Endodermal cell (in vitro differentiated cells): ENCODE measurements around the gene DCLRE1B. TPM values are rescaled to one million over a fixed set of nuclear protein-coding genes. Genes with fewer than 3 reads are reported as not detected.

Source experiments
- DNase-seq: peaks from one replicate; pipeline ENCODE4 v3.0.0-alpha.2; 2017
- H3K27ac ChIP-seq: 2 replicates; pipeline ENCODE4 v1.5.1; 2013; ENCODE audit warnings: mild to moderate bottlenecking, low read depth, low read length, moderate library complexity
- H3K27me3 ChIP-seq: 2 replicates; pipeline ENCODE4 v1.6.1; 2013; ENCODE audit warnings: mild to moderate bottlenecking, low read length, moderate library complexity; ENCODE audit not compliant: insufficient read depth, control insufficient read depth, poor library complexity, severe bottlenecking
- H3K36me3 ChIP-seq: 2 replicates; pipeline ENCODE4 v1.7.0; 2013; ENCODE audit warnings: mild to moderate bottlenecking, low read length, moderate library complexity; ENCODE audit not compliant: control insufficient read depth, insufficient read depth
- H3K4me1 ChIP-seq: one replicate; pipeline ENCODE4 v1.7.0; 2013; ENCODE audit warnings: low read length; ENCODE audit not compliant: control insufficient read depth, insufficient read depth
- H3K4me3 ChIP-seq: 2 replicates; pipeline ENCODE4 v1.5.1; 2013; ENCODE audit warnings: mild to moderate bottlenecking, low read length, moderate library complexity
- H3K9ac ChIP-seq: 2 replicates; pipeline ENCODE4 v1.6.1; 2013; ENCODE audit warnings: mild to moderate bottlenecking, low read length, moderate library complexity; ENCODE audit not compliant: poor library complexity, severe bottlenecking; ENCODE audit errors: extremely low read depth
- H3K9me3 ChIP-seq: 2 replicates; pipeline ENCODE4 v1.6.1; 2013; ENCODE audit warnings: mild to moderate bottlenecking, low read length, moderate library complexity; ENCODE audit not compliant: control insufficient read depth
- H3K27ac Mint-ChIP-seq: 2 replicates; pipeline ENCODE4 v1.8.0; 2020; ENCODE audit warnings: mixed read lengths
- H3K27me3 Mint-ChIP-seq: 2 replicates; pipeline ENCODE4 v1.8.0; 2021; ENCODE audit warnings: mild to moderate bottlenecking, mixed read lengths; ENCODE audit not compliant: insufficient read depth
- H3K36me3 Mint-ChIP-seq: 2 replicates; pipeline ENCODE4 v1.8.0; 2020; ENCODE audit warnings: low read depth, mixed read lengths
- H3K4me1 Mint-ChIP-seq: 2 replicates; pipeline ENCODE4 v1.8.0; 2020; ENCODE audit warnings: mixed read lengths
- H3K4me3 Mint-ChIP-seq: 2 replicates; pipeline ENCODE4 v1.8.0; 2020; ENCODE audit warnings: mild to moderate bottlenecking, moderate library complexity, mixed read lengths
- H3K9me3 Mint-ChIP-seq: 2 replicates; pipeline ENCODE4 v1.8.0; 2020; ENCODE audit warnings: mild to moderate bottlenecking, mixed read lengths
- WGBS, 2 experiments: methylation state at CpG; one replicate each; pipeline versions ENCODE4 v1.1.5 to v1.1.7; 2013; ENCODE audit warnings: missing lambda C conversion rate in 2 of 2, mixed read lengths in 1 of 2; ENCODE audit not compliant: insufficient coverage in 1 of 2, insufficient read length in 1 of 2; 5-methylcytosine and 5-hydroxymethylcytosine counted together
- total RNA-seq, 2 donors: library from RNA; stranded (reverse); fragmentation: NEBNext Ultra II Directional in 1 of 2; extraction: Animal tissue kit (Norgen Biotek cat#: 25700) in 1 of 2; gene quantifications; 2 replicates in 1 of 2; 3 replicates in 1 of 2; pipeline ENCODE4 v1.2.1, GENCODE V29; 2021
- TF ChIP-seq, protein P1 (sequence below): fragments of 200-600 bp; sonication (generic); conservative IDR thresholded peaks from 2 replicates; pipeline ENCODE4 v1.5.0; 2021; ENCODE audit warnings: antibody characterized with exemption, mild to moderate bottlenecking

The DCLRE1B gene
- total RNA-seq, 2 donors from 2014 or later = 7.4 to 11.0 TPM

GRCh38 chr1:113858982-113859381, 46.1 kb upstream of the DCLRE1B start:
- H3K9me3 Mint-ChIP-seq = no peaks in the 10 kb centered on the region
- H3K9me3 ChIP-seq = no peaks in the 10 kb centered on the region
- no peak overlapping the region for H3K4me3 ChIP-seq
- TF ChIP-seq, protein P1, sequence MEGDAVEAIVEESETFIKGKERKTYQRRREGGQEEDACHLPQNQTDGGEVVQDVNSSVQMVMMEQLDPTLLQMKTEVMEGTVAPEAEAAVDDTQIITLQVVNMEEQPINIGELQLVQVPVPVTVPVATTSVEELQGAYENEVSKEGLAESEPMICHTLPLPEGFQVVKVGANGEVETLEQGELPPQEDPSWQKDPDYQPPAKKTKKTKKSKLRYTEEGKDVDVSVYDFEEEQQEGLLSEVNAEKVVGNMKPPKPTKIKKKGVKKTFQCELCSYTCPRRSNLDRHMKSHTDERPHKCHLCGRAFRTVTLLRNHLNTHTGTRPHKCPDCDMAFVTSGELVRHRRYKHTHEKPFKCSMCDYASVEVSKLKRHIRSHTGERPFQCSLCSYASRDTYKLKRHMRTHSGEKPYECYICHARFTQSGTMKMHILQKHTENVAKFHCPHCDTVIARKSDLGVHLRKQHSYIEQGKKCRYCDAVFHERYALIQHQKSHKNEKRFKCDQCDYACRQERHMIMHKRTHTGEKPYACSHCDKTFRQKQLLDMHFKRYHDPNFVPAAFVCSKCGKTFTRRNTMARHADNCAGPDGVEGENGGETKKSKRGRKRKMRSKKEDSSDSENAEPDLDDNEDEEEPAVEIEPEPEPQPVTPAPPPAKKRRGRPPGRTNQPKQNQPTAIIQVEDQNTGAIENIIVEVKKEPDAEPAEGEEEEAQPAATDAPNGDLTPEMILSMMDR = no peak
- no peaks in the 10 kb centered on the region for H3K36me3 ChIP-seq
- H3K27ac Mint-ChIP-seq = no peak overlapping the region
- H3K4me1 ChIP-seq = no peaks in the 10 kb centered on the region
- no peak overlapping the region for H3K9ac ChIP-seq
- WGBS, 2 experiments = 88% methylated on average over 1 of the region's 1 CpG; no CpG with 5 or more reads in 1 of the 2 experiments
- no peak overlapping the region for H3K4me3 Mint-ChIP-seq
- no peaks in the 10 kb centered on the region for H3K27me3 ChIP-seq
- H3K27ac ChIP-seq = no peak overlapping the region
- H3K36me3 Mint-ChIP-seq = no peaks in the 10 kb centered on the region
- no peak for DNase-seq
- H3K4me1 Mint-ChIP-seq = no peaks in the 10 kb centered on the region
- no peaks in the 10 kb centered on the region for H3K27me3 Mint-ChIP-seq

- no peak overlapping the region for H3K4me3 ChIP-seq
- DNase-seq = no peak
- no peaks in the 10 kb centered on the region for H3K9me3 ChIP-seq
- Mint-ChIP-seq H3K36me3 (no peaks in the 10 kb centered on the region), H3K27ac (no peak overlapping the region), H3K9me3 (no peaks in the 10 kb centered on the region), H3K4me3 (no peak overlapping the region), H3K4me1 (no peaks in the 10 kb centered on the region), H3K27me3 (no peaks in the 10 kb centered on the region)
- H3K36me3 ChIP-seq = no peaks in the 10 kb centered on the region
- TF ChIP-seq, protein P1 = no peak
- WGBS, 2 experiments = 94 to 100% methylated on average over 2 to 3 of the region's 3 CpGs
- H3K27me3 ChIP-seq = no peaks in the 10 kb centered on the region
- H3K4me1 ChIP-seq = no peaks in the 10 kb centered on the region
- no peak overlapping the region for H3K9ac ChIP-seq
- no peak overlapping the region for H3K27ac ChIP-seq
Observed at GRCh38 chr1:113859478-113860175, 45.5 kb upstream of the DCLRE1B start.

DNA sequence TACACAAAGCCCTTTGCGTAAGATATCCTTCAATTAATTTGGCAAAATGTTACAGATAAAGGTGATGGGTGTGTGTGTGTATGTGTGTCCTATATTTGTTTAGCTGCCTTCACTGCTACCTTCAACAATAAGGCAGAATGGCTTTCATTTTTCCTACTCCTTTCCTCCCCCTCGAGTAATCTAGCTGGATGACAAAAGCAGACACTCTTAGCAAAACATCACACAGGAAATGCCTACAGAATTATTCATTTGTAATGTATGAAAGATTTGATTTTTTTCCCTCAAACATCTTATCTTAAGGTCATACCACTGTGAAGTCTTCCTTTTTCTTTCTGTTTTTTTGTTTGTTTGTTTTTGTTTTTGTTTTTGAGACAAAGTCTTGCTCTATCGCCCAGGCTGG, 44.2 kb upstream of the DCLRE1B start:
- Mint-ChIP-seq H3K4me1 (no peaks in the 10 kb centered on the region), H3K27me3 (no peaks in the 10 kb centered on the region), H3K27ac (no peak overlapping the region), H3K4me3 (no peak overlapping the region), H3K9me3 (no peaks in the 10 kb centered on the region), H3K36me3 (no peaks in the 10 kb centered on the region)
- no peaks in the 10 kb centered on the region for H3K9me3 ChIP-seq
- H3K27me3 ChIP-seq = no peaks in the 10 kb centered on the region
- H3K9ac ChIP-seq = no peak overlapping the region
- TF ChIP-seq, protein P1 = no peak
- no peak for DNase-seq
- no peaks in the 10 kb centered on the region for H3K4me1 ChIP-seq
- no peaks in the 10 kb centered on the region for H3K36me3 ChIP-seq
- WGBS, 2 experiments = 91 to 100% methylated on average over 1 to 3 of the region's 3 CpGs
- H3K4me3 ChIP-seq = no peak overlapping the region
- H3K27ac ChIP-seq = no peak overlapping the region
